ENCODE data around the gene INAVA.
"Not testable (repeated sequence)": the region's sequence is repeated elsewhere in the genome, so short reads cannot be mapped to it uniquely, and the experiment has no call there.

INAVA gene

DNA sequence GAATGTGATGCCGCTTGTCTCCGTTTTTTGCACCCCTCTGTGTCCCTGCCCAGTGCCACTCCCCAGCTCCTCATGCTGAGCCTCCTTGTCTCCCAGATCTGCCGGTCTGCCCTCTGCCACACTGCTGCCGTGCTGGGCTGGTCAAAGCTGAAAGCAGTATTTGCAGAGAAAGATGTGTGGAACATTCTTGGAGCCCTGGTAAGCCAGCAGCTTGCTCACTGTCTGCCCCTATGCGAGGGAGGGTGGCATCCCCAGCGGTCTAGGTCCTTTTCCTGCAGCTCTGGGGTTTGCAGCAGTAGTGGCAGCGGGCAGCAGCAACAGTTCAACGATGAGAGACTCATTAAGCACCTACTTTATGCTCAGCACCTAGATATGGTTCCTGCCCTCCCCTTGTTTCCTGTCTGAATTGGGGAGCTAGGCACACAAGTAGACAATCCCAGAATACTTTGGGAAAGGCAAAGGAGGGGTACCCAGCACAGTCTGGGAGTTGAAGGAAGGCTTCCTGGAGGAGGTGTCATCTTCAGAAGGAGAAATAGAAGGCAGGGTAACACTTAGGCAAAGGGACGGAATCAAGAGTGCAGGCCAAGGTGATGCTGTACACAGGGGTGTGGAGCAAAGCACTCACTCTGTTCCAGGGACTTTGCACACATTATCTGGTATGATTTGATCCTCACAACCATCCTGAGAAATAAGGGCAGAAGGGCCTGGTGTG is 65.7 kb downstream of the INAVA start:
- no peak for DNase-seq (ENCODE audit: low read depth in 1 of 2, low spot score in 1 of 2)

DNA sequence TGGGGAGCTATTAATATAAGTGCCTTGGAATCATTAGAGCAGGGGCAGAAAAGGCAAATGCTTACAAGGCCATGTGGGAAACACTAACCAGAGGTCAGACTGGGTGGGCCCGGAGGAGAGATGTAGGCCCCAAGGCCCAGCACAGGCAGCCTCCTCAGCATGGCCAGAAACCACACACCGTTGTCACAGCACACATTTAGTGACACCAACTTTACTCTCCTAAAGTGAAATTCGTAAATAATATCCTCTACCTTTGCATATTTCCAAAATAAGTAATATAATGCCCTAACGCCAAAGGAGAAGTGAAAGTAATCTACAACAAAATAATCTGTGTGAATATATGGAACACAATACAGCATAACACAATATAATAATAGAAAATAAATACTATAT is 66.2 kb downstream of the INAVA start:
- no peak for DNase-seq (ENCODE audit: low read depth in 1 of 2, low spot score in 1 of 2)

DNA sequence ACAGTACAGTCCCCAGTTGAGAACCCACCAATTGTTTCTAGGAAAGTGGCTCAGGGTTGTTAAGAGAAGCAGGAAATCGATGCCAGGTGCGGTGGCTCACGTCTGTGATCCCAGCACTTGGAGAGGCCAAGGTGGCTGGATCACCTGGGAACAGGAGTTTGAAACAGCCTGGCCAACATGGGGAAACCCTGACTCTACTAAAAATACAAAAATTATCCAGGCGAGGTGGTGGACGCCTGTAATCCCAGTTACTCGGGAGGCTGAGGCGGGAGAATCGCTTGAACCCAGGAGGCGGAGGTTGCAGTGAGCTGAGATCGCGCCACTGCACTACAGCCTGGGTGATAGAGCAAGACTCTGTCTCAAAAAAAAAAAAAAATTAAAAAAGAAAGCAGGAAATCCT is 67.5 kb downstream of the INAVA start:
- not testable (repeated sequence) for DNase-seq (ENCODE audit: low read depth in 1 of 2, low spot score in 1 of 2)

DNA sequence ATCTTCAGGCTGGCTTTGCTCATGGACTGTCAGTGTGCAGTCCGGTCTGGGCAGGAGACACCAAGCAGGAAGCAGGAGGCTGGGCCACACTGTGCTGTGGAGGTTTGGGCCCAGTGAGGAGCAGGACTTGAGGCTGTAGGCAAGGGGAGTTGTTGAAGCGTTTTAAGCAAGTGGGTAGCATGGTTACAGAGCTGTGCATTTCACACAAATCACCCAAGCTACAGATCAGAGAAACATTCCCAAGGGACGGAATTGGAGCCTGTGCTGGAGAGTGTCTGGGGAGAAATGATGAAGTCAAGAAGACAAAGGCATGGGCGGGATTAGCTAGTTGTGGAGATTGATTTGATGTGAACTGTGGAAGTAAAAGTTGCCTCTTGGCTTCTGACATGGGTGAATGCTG is 67.9 kb downstream of the INAVA start:
- DNase-seq (ENCODE audit: low read depth in 1 of 2, low spot score in 1 of 2) = no peak

DNA sequence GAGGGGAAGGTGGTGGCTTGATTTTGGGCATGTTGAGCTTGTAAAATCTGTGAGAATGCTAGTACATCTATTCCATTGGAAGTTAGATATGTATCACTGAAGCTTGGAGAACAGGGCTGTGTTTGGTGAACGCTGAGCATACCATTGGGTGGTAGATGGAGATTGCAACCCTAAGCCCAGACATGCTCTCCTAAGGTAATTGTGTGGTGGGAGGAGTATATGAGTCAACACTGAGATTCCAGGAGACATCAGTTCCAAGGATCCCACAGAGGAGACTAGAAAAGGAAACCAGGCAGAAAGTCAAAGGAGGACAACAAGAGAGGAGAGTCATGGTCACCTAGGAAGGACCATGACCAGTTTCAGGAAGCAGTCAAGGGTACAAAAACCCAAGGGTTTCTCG is 68.4 kb downstream of the INAVA start:
- DNase-seq (ENCODE audit: low read depth in 1 of 2, low spot score in 1 of 2) = no peak

DNA sequence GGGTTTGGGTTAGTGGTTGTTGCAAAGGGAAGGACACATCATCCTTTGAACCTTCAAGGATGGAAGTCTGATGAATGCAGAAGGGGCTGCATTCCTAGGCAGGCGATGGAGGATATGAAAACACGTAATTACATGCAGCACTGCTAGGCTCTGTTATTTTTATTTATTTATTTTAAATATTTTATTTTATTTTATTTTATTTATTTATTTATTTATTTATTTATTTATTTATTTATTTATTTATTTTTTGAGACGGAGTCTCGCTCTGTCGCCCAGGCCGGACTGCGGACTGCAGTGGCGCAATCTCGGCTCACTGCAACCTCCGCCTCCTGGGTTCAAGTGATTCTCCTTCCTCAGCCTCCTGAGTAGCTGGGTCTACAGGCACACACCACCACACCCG is 69.2 kb downstream of the INAVA start:
- DNase-seq (ENCODE audit: low read depth in 1 of 2, low spot score in 1 of 2) = not testable (repeated sequence)
